SK-N-MC (cell line): ENCODE measurements around the gene PRDM16.

Experiments
- EZH2 ChIP-seq: fragments of 200-600 bp; sonication (generic); IDR thresholded peaks from one replicate; pipeline ENCODE4 v1.6.1; 2017; ENCODE audit warnings: antibody characterized with exemption
- FOXP2 ChIP-seq: optimal IDR thresholded peaks from 2 replicates; pipeline ENCODE3; 2011; ENCODE audit warnings: mild to moderate bottlenecking, moderate library complexity; ENCODE audit not compliant: insufficient read depth; ENCODE audit errors: extremely low read length, control extremely low read depth
- POLR2AphosphoS5 ChIP-seq: IDR thresholded peaks from 2 replicates; pipeline ENCODE4 v1.6.1; 2012; ENCODE audit warnings: mild to moderate bottlenecking, low read depth, low read length, borderline replicate concordance

- TF ChIP-seq EZH2 (no peak), FOXP2 (no peak), POLR2AphosphoS5 (no peak)
Measured at GRCh38 chr1:3365523-3366125, 296.6 kb downstream of the PRDM16 start.
